Neural cell (in vitro differentiated cells): ENCODE results near the gene DPYSL4. TPM values are rescaled to one million over a fixed set of nuclear protein-coding genes. Genes with fewer than 3 reads are reported as not detected.

ENCODE experiments used
- H2AFZ ChIP-seq: fragments of 200-600, 300-800 bp; sonication (generic), shearing (Covaris generic); 2 replicates; pipeline ENCODE4 v1.6.0; 2014; ENCODE audit warnings: low read depth, mild to moderate bottlenecking, antibody characterized with exemption, low read length, moderate library complexity
- H3F3A ChIP-seq: fragments of 200-600 bp; shearing (Covaris generic); 2 replicates; pipeline ENCODE4 v1.6.1; 2016; ENCODE audit warnings: mild to moderate bottlenecking, moderate library complexity, mixed read lengths, antibody characterized with exemption, low read length; ENCODE audit not compliant: insufficient read depth, poor library complexity, severe bottlenecking
- H3K27ac ChIP-seq: fragments of 200-600, 300-800 bp; sonication (generic), shearing (Covaris generic); 2 replicates; pipeline ENCODE4 v1.5.1; 2014; ENCODE audit warnings: mild to moderate bottlenecking, low read length, moderate library complexity
- H3K27me3 ChIP-seq: fragments of 300-800, 200-600 bp; sonication (generic), shearing (Covaris generic); 2 replicates; pipeline ENCODE4 v1.6.0; 2014; ENCODE audit warnings: mild to moderate bottlenecking, low read depth, low read length, moderate library complexity; ENCODE audit not compliant: insufficient read depth
- H3K36me3 ChIP-seq: fragments of 300-800, 200-600 bp; sonication (generic), shearing (Covaris generic); 2 replicates; pipeline ENCODE4 v1.5.1; 2014; ENCODE audit warnings: mild to moderate bottlenecking, antibody characterized with exemption, low read length, moderate library complexity; ENCODE audit not compliant: insufficient read depth
- H3K4me2 ChIP-seq: fragments of 300-800, 200-600 bp; sonication (generic), shearing (Covaris generic); 2 replicates; pipeline ENCODE4 v1.6.0; 2014; ENCODE audit warnings: mild to moderate bottlenecking, low read length
- H3K4me3 ChIP-seq: fragments of 300-800, 200-600 bp; sonication (generic), shearing (Covaris generic); 2 replicates; pipeline ENCODE4 v1.5.1; 2014; ENCODE audit warnings: mild to moderate bottlenecking, low read length, moderate library complexity
- H3K79me2 ChIP-seq: fragments of 200-600 bp; shearing (Covaris generic); replicated peaks from 2 replicates; pipeline ENCODE4 v1.6.0; 2014; ENCODE audit warnings: mild to moderate bottlenecking, low read length, moderate library complexity; ENCODE audit not compliant: insufficient read depth
- H3K9ac ChIP-seq: fragments of 300-800, 200-600 bp; sonication (generic), shearing (Covaris generic); 2 replicates; pipeline ENCODE4 v1.6.1; 2016; ENCODE audit warnings: mild to moderate bottlenecking, low read length, mixed read lengths
- H3K9me2 ChIP-seq: fragments of 200-600 bp; shearing (Covaris generic); 2 replicates; pipeline ENCODE4 v1.6.1; 2016; ENCODE audit warnings: mild to moderate bottlenecking, low read length, mixed read lengths; ENCODE audit not compliant: insufficient read depth
- H3K9me3 ChIP-seq: fragments of 200-600, 300-800 bp; sonication (generic), shearing (Covaris generic); 2 replicates; pipeline ENCODE4 v1.6.1; 2016; ENCODE audit warnings: mild to moderate bottlenecking, mixed run types, low read length, moderate library complexity, mixed read lengths
- H4K20me1 ChIP-seq: fragments of 200-600 bp; shearing (Covaris generic); 2 replicates; pipeline ENCODE4 v1.6.1; 2016; ENCODE audit warnings: mild to moderate bottlenecking, mixed run types; ENCODE audit not compliant: insufficient read depth
- CTCF ChIP-seq: fragments of 450-650 bp; IDR thresholded peaks from 2 replicates; pipeline ENCODE4 v1.5.1; 2014; ENCODE audit warnings: antibody characterized with exemption, mild to moderate bottlenecking, moderate library complexity; ENCODE audit not compliant: poor library complexity, severe bottlenecking
- EP300 ChIP-seq: fragments of 450-650 bp; conservative IDR thresholded peaks from 2 replicates; pipeline ENCODE4 v1.6.1; 2014; ENCODE audit warnings: antibody characterized with exemption, mild to moderate bottlenecking, moderate library complexity; ENCODE audit not compliant: poor library complexity, severe bottlenecking
- EZH2 ChIP-seq: fragments of 200-600, 300-800 bp; shearing (Covaris generic), sonication (generic); IDR thresholded peaks from 2 replicates; pipeline ENCODE4 v1.6.1; 2014; ENCODE audit warnings: antibody characterized with exemption, low read length, borderline replicate concordance, mild to moderate bottlenecking; ENCODE audit not compliant: insufficient read depth, poor library complexity, severe bottlenecking
- MXI1 ChIP-seq: fragments of 450-650 bp; conservative IDR thresholded peaks from 2 replicates; pipeline ENCODE4 v1.6.1; 2014; ENCODE audit warnings: antibody characterized with exemption, mild to moderate bottlenecking; ENCODE audit not compliant: poor library complexity, severe bottlenecking
- POLR2AphosphoS5 ChIP-seq: IDR thresholded peaks from 2 replicates; pipeline ENCODE4 v1.6.1; 2012
- RAD21 ChIP-seq: fragments of 450-650 bp; conservative IDR thresholded peaks from 2 replicates; pipeline ENCODE4 v1.6.1; 2014; ENCODE audit warnings: antibody characterized with exemption, mild to moderate bottlenecking, moderate library complexity
- SMC3 ChIP-seq: fragments of 450-650 bp; conservative IDR thresholded peaks from 2 replicates; pipeline ENCODE4 v1.6.1; 2014; ENCODE audit warnings: antibody characterized with exemption, mild to moderate bottlenecking, moderate library complexity; ENCODE audit not compliant: poor library complexity
- TAF1 ChIP-seq: IDR thresholded peaks from 2 replicates; pipeline ENCODE4 v1.6.1; 2012; ENCODE audit warnings: low read depth
- polyA plus RNA-seq: library from polyadenylated mRNA; depleted of rRNA; stranded (reverse); fragments of >200 nt; gene quantifications from 2 replicates; pipeline ENCODE4 v1.2.3, GENCODE V29; 2014
- TF ChIP-seq, protein P1 (sequence below): IDR thresholded peaks from 2 replicates; pipeline ENCODE4 v1.6.1; 2012; ENCODE audit warnings: borderline replicate concordance

The DPYSL4 gene
- polyA plus RNA-seq, 1 donor from 2014 or later: 116 TPM

DNA sequence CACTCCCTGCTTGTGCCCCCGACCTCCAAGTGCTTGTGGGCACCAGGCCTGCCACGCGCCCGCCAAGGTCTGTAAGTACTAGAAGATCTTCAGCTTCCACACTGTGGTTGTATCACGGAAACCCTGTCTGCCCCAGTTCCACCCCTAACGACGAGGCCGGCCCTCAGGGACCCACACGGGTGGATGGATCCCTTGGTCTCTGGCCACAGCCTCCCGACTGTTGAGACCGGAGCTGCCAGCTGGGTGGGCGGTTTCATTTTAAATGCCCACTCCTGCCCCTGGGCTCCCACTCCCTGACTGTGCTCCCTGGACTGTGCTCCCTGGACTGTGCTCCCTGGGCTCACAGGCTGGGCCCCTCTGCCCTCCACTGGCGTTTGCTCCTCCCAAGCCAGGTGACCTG is 50.1 kb downstream of the DPYSL4 start:
- no peaks in the 10 kb centered on the region for H3K9me2 ChIP-seq
- H3F3A ChIP-seq: no peaks in the 10 kb centered on the region
- no peaks in the 10 kb centered on the region for H3K27me3 ChIP-seq
- H3K27ac ChIP-seq: no peak overlapping the region
- TF ChIP-seq POLR2AphosphoS5: no peak
- no peak for TF ChIP-seq RAD21
- TF ChIP-seq TAF1: no peak
- TF ChIP-seq, protein P1, sequence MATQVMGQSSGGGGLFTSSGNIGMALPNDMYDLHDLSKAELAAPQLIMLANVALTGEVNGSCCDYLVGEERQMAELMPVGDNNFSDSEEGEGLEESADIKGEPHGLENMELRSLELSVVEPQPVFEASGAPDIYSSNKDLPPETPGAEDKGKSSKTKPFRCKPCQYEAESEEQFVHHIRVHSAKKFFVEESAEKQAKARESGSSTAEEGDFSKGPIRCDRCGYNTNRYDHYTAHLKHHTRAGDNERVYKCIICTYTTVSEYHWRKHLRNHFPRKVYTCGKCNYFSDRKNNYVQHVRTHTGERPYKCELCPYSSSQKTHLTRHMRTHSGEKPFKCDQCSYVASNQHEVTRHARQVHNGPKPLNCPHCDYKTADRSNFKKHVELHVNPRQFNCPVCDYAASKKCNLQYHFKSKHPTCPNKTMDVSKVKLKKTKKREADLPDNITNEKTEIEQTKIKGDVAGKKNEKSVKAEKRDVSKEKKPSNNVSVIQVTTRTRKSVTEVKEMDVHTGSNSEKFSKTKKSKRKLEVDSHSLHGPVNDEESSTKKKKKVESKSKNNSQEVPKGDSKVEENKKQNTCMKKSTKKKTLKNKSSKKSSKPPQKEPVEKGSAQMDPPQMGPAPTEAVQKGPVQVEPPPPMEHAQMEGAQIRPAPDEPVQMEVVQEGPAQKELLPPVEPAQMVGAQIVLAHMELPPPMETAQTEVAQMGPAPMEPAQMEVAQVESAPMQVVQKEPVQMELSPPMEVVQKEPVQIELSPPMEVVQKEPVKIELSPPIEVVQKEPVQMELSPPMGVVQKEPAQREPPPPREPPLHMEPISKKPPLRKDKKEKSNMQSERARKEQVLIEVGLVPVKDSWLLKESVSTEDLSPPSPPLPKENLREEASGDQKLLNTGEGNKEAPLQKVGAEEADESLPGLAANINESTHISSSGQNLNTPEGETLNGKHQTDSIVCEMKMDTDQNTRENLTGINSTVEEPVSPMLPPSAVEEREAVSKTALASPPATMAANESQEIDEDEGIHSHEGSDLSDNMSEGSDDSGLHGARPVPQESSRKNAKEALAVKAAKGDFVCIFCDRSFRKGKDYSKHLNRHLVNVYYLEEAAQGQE: no peak
- TF ChIP-seq CTCF: no peak
- H3K36me3 ChIP-seq: no peaks in the 10 kb centered on the region
- H3K4me2 ChIP-seq: no peak overlapping the region
- H3K9me3 ChIP-seq: no peaks in the 10 kb centered on the region
- no peak overlapping the region for H3K9ac ChIP-seq
- no peaks in the 10 kb centered on the region for H4K20me1 ChIP-seq
- H3K4me3 ChIP-seq: no peak overlapping the region
- H3K79me2 ChIP-seq: no peaks in the 10 kb centered on the region
- H2AFZ ChIP-seq: no peak overlapping the region

DNA sequence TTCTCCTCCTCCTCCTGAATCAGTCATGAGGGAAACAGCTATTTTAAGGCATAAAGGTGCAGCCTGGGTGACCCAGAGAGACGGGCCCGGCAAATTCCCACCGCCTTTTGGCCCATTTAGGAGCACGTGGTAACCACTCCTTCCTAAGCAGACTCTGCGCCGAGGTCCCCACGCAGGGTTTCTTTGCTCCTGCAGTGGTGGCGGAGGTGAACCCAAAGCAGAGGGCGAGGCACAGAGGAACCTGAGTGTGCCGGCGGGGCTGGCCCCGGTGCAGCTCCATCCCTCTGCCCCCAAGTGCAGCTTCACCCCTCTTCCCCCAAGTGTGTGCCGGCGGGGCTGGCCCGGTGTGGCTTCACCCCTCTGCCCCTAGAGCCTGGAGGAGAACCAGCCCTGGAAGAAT is 50.6 kb downstream of the DPYSL4 start:
- Histone ChIP-seq H3K4me3 (no peak overlapping the region), H3K27ac (no peak overlapping the region), H3K9me3 (no peaks in the 10 kb centered on the region), H2AFZ (no peak overlapping the region), H3K9me2 (no peaks in the 10 kb centered on the region), H3K79me2 (no peaks in the 10 kb centered on the region), H3F3A (no peaks in the 10 kb centered on the region), H4K20me1 (no peaks in the 10 kb centered on the region), H3K9ac (no peak overlapping the region), H3K36me3 (no peaks in the 10 kb centered on the region), H3K27me3 (no peaks in the 10 kb centered on the region), H3K4me2 (no peak overlapping the region)
- TF ChIP-seq CTCF (no peak), POLR2AphosphoS5 (no peak), RAD21 (no peak), TAF1 (no peak), MXI1 (no peak), EP300 (no peak), SMC3 (no peak), EZH2 (no peak)
- TF ChIP-seq, protein P1: no peak
